ENCODE data around the gene TEP1. TPM values are rescaled to one million over a fixed set of nuclear protein-coding genes. Genes with fewer than 3 reads are reported as not detected.
"Not testable (repeated sequence)": the region's sequence is repeated elsewhere in the genome, so short reads cannot be mapped to it uniquely, and the experiment has no call there.

The TEP1 gene
- total RNA-seq, result 20.8 and 32.5 TPM in 2 replicates

- DNase-seq (ENCODE audit: low read depth), result peak; percentile 67
Observed at GRCh38 chr14:20412876-20413743, at the start of gene TEP1. Gene TEP1, minus strand, starts transcription at chr14:20413501. Its CDS starts 5,062 bp downstream, at chr14:20408439.

GRCh38 chr14:20461225-20462141 is 48.2 kb upstream of the TEP1 start, which contains the start of gene PIP4P1:
Gene PIP4P1, minus strand, starts transcription at chr14:20461434. Its CDS starts 109 bp downstream, at chr14:20461325.
- peak; percentile 100 for DNase-seq (ENCODE audit: low read depth)

DNA sequence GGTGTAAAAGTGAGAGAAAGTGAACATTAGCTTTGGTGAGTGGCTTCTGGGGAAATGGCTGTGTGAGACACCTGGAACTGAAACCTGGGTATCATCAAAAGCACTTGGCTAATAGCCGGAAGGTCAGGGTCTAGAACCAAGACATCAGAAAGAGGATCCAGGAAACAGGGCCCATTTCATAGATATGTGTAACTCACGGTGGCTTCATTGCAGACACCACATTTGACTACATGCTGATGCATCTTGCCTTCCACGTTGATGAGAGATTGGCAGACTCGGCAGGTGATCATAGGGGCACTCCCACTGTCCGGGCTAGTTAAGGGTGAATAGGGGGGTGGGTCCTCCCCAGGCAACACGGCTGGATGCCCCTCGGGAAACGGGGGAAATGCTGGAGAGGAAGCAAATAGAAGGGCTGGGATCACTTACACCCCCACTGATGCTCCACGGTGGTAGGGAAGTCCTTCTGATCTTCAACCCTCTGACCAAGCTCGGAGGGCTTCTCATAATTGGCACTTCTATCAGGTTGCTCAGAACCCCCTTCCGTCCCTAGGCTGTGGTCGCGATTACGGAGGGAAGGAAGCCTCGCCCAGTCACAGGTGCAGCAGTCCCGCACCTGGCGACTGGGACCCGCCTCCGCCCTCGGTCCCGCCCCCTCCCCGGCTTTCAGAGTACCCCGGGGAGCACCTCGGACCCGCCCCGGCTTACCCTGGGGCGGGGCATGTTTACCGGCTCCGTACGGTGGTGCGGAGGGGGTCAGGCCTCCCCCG is 47.3 kb upstream of the TEP1 start:
- no peak for DNase-seq (ENCODE audit: low read depth)

DNA sequence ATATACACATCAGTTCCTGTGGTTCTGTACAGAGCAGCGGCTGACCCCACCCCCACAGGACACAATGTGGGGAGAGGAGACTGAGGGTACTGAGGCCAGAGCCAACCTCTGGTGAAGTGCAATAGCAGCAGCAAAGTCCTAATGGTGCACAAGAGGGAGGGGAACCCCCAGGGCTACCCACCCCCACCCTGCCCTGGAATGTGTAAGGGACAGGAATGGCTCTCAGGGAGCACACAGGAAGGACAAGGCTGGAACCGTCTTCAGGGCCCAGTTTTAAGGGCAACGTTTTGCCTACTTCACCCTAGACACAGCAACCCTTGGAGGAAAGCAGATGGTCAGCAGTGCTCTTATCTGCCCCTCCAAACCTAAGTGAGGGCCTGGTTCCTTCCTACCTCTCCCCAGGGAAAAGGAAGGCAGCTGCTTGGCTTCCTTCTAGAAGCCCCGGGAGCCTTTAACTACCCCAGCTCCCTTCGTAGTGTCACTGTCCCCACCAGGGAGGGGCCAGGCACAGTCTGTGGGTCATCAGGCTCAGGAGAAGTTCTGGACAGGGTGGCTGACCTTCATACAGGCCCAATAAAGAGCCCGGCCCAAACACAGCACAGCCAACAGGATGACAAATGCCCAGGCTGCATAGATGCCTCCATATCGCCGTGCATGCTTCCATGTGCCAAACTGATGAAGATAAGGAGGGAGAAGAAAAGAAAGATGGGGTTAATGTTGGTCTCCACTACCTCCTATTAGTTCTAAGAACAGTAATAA is 44.9 kb upstream of the TEP1 start:
- no peak for DNase-seq (ENCODE audit: low read depth)

DNA sequence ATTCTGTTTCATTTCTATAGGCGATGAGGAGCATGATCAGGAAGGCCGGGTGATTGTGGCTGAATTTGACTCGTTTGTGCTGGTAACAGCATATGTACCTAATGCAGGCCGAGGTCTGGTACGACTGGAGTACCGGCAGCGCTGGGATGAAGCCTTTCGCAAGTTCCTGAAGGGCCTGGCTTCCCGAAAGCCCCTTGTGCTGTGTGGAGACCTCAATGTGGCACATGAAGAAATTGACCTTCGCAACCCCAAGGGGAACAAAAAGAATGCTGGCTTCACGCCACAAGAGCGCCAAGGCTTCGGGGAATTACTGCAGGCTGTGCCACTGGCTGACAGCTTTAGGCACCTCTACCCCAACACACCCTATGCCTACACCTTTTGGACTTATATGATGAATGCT is 43.7 kb upstream of the TEP1 start:
- no peak for DNase-seq (ENCODE audit: low read depth)

- DNase-seq (ENCODE audit: low read depth), result no peak
Observed at GRCh38 chr14:20455355-20456300, 42.3 kb upstream of the TEP1 start.

- peak; percentile 96 for DNase-seq (ENCODE audit: low read depth)
Observed at GRCh38 chr14:20454516-20455354, 41.4 kb upstream of the TEP1 start, which contains the start of the genes APEX1 and OSGEP. Gene APEX1, plus strand, starts transcription at chr14:20455226. Its CDS starts 420 bp downstream, at chr14:20455646. Gene OSGEP, minus strand, starts transcription at chr14:20454812. Its CDS starts 129 bp downstream, at chr14:20454683.

DNA sequence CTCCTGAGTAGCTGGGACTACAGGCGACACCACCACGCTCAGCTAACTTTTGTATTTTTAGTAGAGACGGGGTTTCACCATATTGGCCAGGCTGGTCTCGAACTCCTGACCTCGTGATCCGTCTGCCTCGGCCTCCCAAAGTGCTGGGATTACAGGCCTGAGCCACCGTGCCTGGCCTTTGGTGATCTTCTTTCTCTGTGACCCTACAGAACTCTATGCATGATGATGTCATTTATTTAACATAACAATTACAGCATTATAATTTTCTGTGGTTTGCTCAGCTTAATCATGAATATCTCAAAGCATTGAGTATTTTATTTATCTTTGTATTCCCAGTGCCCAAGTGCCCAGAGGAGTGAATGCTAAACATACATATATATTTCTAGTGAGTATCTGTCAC is 39.5 kb upstream of the TEP1 start:
- DNase-seq (ENCODE audit: low read depth), result not testable (repeated sequence)

GRCh38 chr14:20446889-20447288 is 33.6 kb upstream of the TEP1 start:
- DNase-seq (ENCODE audit: low read depth), result no peak

DNA sequence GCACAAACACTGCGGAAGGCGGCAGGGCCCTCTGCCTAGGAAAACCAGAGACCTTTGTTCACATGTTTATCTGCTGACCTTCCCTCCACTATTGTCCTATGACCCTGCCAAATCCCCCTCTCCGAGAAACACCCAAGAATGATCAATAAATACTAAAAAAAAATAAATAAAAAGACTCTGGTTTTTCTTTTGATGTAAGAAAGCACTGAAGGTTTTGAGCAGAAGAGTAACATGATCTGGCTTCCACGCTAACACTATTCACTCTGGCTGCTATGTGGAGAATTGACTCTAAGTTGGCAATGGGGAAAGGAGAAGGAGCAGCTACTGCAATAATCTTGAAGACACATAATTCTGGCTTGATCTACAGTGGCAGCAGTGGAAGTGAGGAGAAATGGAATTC is 30.3 kb upstream of the TEP1 start:
- not testable (repeated sequence) for DNase-seq (ENCODE audit: low read depth)

DNA sequence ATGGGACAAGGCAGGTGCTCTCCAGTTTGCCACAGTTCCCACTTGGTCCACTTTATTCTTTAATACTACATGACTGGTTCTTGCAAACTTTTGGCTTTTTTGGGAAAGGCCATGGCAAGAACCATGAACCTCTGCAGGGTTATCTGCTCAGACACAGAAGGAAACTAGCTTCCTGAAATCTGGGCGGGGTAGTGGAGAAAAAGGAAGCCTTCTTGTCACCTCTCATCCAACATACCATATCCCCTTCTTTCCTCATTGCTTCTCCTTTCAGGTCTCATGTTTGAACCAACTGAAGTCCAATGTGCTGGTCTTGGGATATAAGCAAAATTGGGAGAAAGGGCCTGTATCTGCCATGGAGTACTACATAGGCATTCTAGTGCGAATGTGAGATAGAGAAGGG is 28.2 kb upstream of the TEP1 start:
- DNase-seq (ENCODE audit: low read depth), result no peak

GRCh38 chr14:20440882-20441281 is 27.6 kb upstream of the TEP1 start:
- no peak for DNase-seq (ENCODE audit: low read depth)

DNA sequence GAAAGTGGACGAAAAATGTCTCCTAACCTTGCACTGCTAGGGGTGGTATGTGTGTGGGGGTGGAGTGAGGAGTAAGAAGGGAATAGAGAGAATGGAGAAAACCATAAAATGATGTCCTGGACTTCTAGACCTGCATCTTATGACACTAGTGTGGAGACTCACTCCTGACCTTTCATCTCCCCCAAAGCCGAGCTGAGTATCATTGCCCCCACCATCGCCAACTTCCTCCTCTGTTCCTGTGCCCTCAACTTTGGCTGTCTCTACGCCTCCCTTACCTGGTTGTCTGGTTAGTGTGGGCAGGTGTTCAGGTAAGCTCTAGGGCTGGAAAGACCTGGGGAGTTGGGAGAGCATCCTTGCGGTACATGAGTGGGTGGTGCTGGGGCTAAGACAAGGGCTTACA is 27.2 kb upstream of the TEP1 start:
- DNase-seq (ENCODE audit: low read depth), result no peak

DNA sequence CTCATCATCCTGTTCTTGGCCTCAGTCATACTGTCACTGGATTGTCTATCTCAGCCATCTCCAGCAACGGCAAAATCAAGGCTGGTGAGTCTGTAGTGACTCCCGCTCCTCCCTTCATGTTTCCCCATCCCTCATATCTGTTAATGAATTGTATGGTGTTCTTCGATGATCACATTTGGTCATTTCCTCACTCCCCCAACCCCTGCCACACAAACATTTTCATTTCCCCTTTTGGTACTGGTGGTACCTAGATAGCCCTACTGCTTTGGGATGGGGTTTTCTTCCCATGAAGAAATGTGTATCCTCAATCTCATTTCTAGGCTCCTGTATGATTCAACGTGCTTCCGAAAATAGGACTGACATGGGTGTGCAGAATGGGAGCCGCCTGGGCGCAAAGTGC is 25.4 kb upstream of the TEP1 start:
- DNase-seq (ENCODE audit: low read depth), result no peak

GRCh38 chr14:20436363-20436755 is 23.1 kb upstream of the TEP1 start:
- DNase-seq (ENCODE audit: low read depth), result no peak

GRCh38 chr14:20435582-20436362 is 22.5 kb upstream of the TEP1 start, which contains the start of gene KLHL33:
Gene KLHL33, minus strand, starts transcription at chr14:20436166. Its CDS starts 355 bp downstream, at chr14:20435811.
- DNase-seq (ENCODE audit: low read depth), result no peak

DNA sequence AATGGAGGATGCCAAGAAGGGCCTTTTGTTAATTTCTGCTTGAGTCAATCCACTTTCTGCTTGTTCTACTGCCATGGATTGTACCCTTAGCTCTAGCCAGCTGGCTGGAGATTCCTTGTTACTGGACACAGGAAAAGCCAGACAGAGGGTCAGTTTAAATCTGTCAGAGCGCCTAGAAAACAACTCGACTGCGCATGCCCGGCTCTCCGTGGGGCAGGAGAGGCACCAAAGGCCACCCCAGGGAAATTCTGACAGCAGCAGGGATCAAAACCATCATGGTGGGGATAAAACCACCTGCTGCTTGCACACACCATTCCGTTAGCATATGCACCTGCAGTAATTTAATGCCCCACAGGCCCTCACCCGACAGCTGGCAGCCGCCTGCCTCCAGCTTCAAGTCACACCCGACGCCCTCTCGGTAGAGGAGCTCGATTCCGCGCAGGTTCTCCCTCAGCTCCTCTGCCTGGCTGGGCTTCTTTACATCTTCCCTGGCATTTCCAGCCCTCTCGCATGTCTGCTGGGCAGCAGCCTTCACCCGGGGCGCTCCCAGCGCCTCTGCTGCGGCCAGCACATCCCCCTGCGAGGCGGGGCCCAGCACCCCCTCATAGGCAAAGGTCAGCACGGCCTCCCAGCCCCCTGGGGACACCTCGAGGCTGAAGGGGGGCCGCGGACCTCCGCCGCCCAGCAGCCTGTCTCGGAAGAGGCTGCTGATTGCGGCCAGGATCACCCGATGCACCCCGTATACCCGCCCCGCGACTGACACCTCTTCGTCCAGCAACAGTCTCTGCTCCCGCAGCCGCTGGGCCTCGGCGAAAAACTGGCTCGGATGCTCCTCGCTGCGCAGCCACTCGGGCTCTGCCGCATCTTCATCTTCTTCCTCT is 21.6 kb upstream of the TEP1 start:
- no peak for DNase-seq (ENCODE audit: low read depth)
